K562 (cell line): ENCODE results near the gene CCDC70. TPM values are rescaled to one million over a fixed set of nuclear protein-coding genes. Genes with fewer than 3 reads are reported as not detected.

Experiments
- ARID2 ChIP-seq: fragments of 450-650 bp; IDR thresholded peaks from 2 replicates; pipeline ENCODE4 v1.6.1; 2017; ENCODE audit warnings: antibody characterized with exemption, mild to moderate bottlenecking
- BACH1 ChIP-seq: fragments of 200-800 bp; sonication (Bioruptor generic); IDR thresholded peaks from 2 replicates; pipeline ENCODE4 v1.6.1; 2016; ENCODE audit warnings: missing genetic modification characterization, missing compliant biosample characterization
- CBX3 ChIP-seq, 2 experiments: IDR thresholded peaks; 1 replicate in 1 of 2; 2 replicates in 1 of 2; pipeline ENCODE4 v1.6.1; 2012; ENCODE audit warnings: inconsistent platforms in 2 of 2, low read length in 2 of 2, borderline replicate concordance in 1 of 2, control low read depth in 1 of 2
- CTCFL ChIP-seq: IDR thresholded peaks from 2 replicates; pipeline ENCODE4 v1.6.1; 2011; ENCODE audit warnings: borderline replicate concordance, low read depth, mild to moderate bottlenecking, moderate library complexity, low read length; ENCODE audit not compliant: insufficient read depth, poor library complexity, severe bottlenecking
- E2F8 ChIP-seq: fragments of 450-650 bp; IDR thresholded peaks from 2 replicates; pipeline ENCODE4 v1.7.1; 2018; ENCODE audit warnings: mild to moderate bottlenecking, low read depth; ENCODE audit not compliant: partially characterized antibody
- ETV6 ChIP-seq, 3 experiments: fragments of 150-350 bp in 1 of 3; sonication (generic) in 1 of 3; formaldehyde crosslinking in 1 of 3; IDR thresholded peaks; 2 replicates each; pipeline versions ENCODE4 v1.6.1 to v1.8.0; 2014 to 2022; ENCODE audit warnings: borderline replicate concordance in 2 of 3, low read depth in 2 of 3, antibody characterized with exemption in 1 of 3, low read length in 1 of 3, mild to moderate bottlenecking in 1 of 3, missing genetic modification reagents in 1 of 3
- IRF1 ChIP-seq: sonication (generic); formaldehyde crosslinking; IDR thresholded peaks from 2 replicates; pipeline ENCODE4 v1.8.0; 2022; ENCODE audit warnings: missing genetic modification reagents, mild to moderate bottlenecking, borderline replicate concordance
- L3MBTL2 ChIP-seq: fragments of 450-650 bp; IDR thresholded peaks from 2 replicates; pipeline ENCODE4 v1.6.1; 2016; ENCODE audit warnings: mild to moderate bottlenecking, moderate library complexity
- NFIC ChIP-seq: fragments of 450-650 bp; IDR thresholded peaks from 2 replicates; pipeline ENCODE4 v1.6.1; 2017; ENCODE audit warnings: mild to moderate bottlenecking, inconsistent platforms
- PTRF ChIP-seq: fragments of 450-650 bp; IDR thresholded peaks from 2 replicates; pipeline ENCODE4 v1.6.1; 2016; ENCODE audit warnings: mild to moderate bottlenecking, missing genetic modification characterization, missing compliant biosample characterization
- RAD21 ChIP-seq, 2 experiments: fragments of 250-450 bp in 1 of 2; fragments of 450-650 bp in 1 of 2; sonication (Bioruptor Pico) in 1 of 2; formaldehyde crosslinking in 1 of 2; IDR thresholded peaks in 1 of 2; conservative IDR thresholded peaks in 1 of 2; 2 replicates each; pipeline versions ENCODE4 v1.4.0 to v1.8.0; 2020 to 2022; ENCODE audit warnings: mild to moderate bottlenecking in 2 of 2, moderate library complexity in 1 of 2
- TRIM25 ChIP-seq: fragments of 450-650 bp; IDR thresholded peaks from 2 replicates; pipeline ENCODE4 v1.7.0; 2016; ENCODE audit warnings: borderline replicate concordance
- ZBTB49 ChIP-seq: sonication (generic); formaldehyde crosslinking; IDR thresholded peaks from 2 replicates; pipeline ENCODE4 v1.8.0; 2022; ENCODE audit warnings: missing genetic modification reagents, mild to moderate bottlenecking, borderline replicate concordance
- ZNF217 ChIP-seq: sonication (generic); formaldehyde crosslinking; IDR thresholded peaks from 2 replicates; pipeline ENCODE4 v1.8.0; 2022; ENCODE audit warnings: mild to moderate bottlenecking, missing genetic modification reagents
- ZNF584 ChIP-seq: fragments of 200-800 bp; sonication (Bioruptor generic); IDR thresholded peaks from 2 replicates; pipeline ENCODE4 v1.6.1; 2016; ENCODE audit warnings: low read depth, mild to moderate bottlenecking, missing genetic modification characterization, missing compliant biosample characterization
- polyA plus RNA-seq, 8 experiments: library from polyadenylated mRNA; depleted of rRNA in 4 of 8; stranded (reverse) in 5 of 8; unstranded in 3 of 8; fragments of >200 nt; fragmentation: Nextera tagmentation in 2 of 8; fragmentation: Illumina TruSeq in 1 of 8; extraction: Ambion mirVana in 2 of 8; extraction: Trizol in 1 of 8; gene quantifications; 2 replicates each; pipeline versions ENCODE4 v1.2.1 to v1.2.3, GENCODE V29; 2011 to 2014; ENCODE audit warnings: inconsistent platforms in 1 of 8, missing spikeins in 1 of 8
- total RNA-seq, 7 experiments: library from RNA; depleted of rRNA in 6 of 7; stranded (reverse); fragments of >200 nt in 6 of 7; fragmentation: Illumina TruSeq in 2 of 7; extraction: Trizol in 2 of 7; gene quantifications; 2 replicates each; pipeline versions ENCODE4 v1.2.1 to v1.2.3, GENCODE V29; 2011 to 2021; ENCODE audit warnings: low replicate concordance in 1 of 7

Gene CCDC70
- total and polyA plus RNA-seq, 9 of the 15 experiments (the other 6 are each of a cell fraction or from before 2014, with no cell fraction given), result not detected

GRCh38 chr13:51844862-51845573 lies 16.8 kb upstream of the CCDC70 start, which contains the start of gene TMEM272 (continued):
- TF ChIP-seq BACH1 (no peak), RAD21 (CRISPR knock-in tag; conservative IDR thresholded peaks at IDR 0.05 in 1 of 2, IDR thresholded peaks at IDR 0.05 in 1 of 2) (peak; percentile 33 to 59), L3MBTL2 (peak; percentile 50; the same call in 1 of the 2 replicates), ARID2 (no peak), ETV6 (IDR thresholded peaks at IDR 0.05; ENCODE audit: borderline replicate concordance in 1 of 2, low read depth in 2 of 2, low read length in 1 of 2) (no peak), ETV6 (CRISPR knock-in tag; IDR thresholded peaks at IDR 0.05; ENCODE audit: borderline replicate concordance) (no peak), CTCFL (peak; percentile 41), TRIM25 (no peak), CBX3 (IDR thresholded peaks at IDR 0.05; ENCODE audit: borderline replicate concordance in 1 of 2, low read length in 2 of 2) (0 out of 3 replicates have a peak, but pooled peaks of 1 of the 2 experiments have one; percentile 54), NFIC (no peak), IRF1 (CRISPR knock-in tag) (no peak), ZNF584 (CRISPR knock-in tag) (no peak), ZNF217 (CRISPR knock-in tag) (no peak), E2F8 (peak; percentile 27), ZBTB49 (CRISPR knock-in tag) (no peak), PTRF (tag) (no peak)
